Smooth muscle cell (in vitro differentiated cells): ENCODE results near the gene DOC2A. TPM values are rescaled to one million over a fixed set of nuclear protein-coding genes. Genes with fewer than 3 reads are reported as not detected.

Source experiments
- DNase-seq: peaks from one replicate; lab custom pipeline; 2025; ENCODE audit not compliant: unreplicated experiment; lab: John Stamatoyannopoulos, UW
- H2AFZ ChIP-seq: fragments of 200-600 bp; sonication (generic); 2 replicates; pipeline ENCODE4 v1.6.0; 2016; ENCODE audit warnings: antibody characterized with exemption, low read depth, mild to moderate bottlenecking
- H3F3A ChIP-seq: fragments of 200-600 bp; sonication (generic); 2 replicates; pipeline ENCODE4 v1.6.0; 2017; ENCODE audit warnings: antibody characterized with exemption, low read depth
- H3K27ac ChIP-seq: fragments of 200-600 bp; sonication (generic); 2 replicates; pipeline ENCODE4 v1.5.1; 2016; ENCODE audit warnings: low read depth, mild to moderate bottlenecking
- H3K27me3 ChIP-seq: fragments of 200-600 bp; sonication (generic); 2 replicates; pipeline ENCODE4 v1.6.1; 2016; ENCODE audit warnings: low read depth, mild to moderate bottlenecking
- H3K36me3 ChIP-seq: fragments of 200-600 bp; sonication (generic); 2 replicates; pipeline ENCODE4 v1.5.1; 2016; ENCODE audit warnings: low read depth
- H3K4me1 ChIP-seq: fragments of 200-600 bp; sonication (generic); 2 replicates; pipeline ENCODE4 v1.5.1; 2016; ENCODE audit warnings: low read depth
- H3K4me2 ChIP-seq: fragments of 200-600 bp; sonication (generic); 2 replicates; pipeline ENCODE4 v1.6.0; 2016; ENCODE audit warnings: mild to moderate bottlenecking
- H3K4me3 ChIP-seq: fragments of 200-600 bp; sonication (generic); 2 replicates; pipeline ENCODE4 v1.5.1; 2016; ENCODE audit warnings: mild to moderate bottlenecking
- H3K79me2 ChIP-seq: fragments of 200-600 bp; sonication (generic); 2 replicates; pipeline ENCODE4 v1.6.0; 2016; ENCODE audit warnings: low read depth, mild to moderate bottlenecking
- H3K9ac ChIP-seq: fragments of 200-600 bp; sonication (generic); 2 replicates; pipeline ENCODE4 v1.6.0; 2016; ENCODE audit warnings: low read depth
- H3K9me3 ChIP-seq: fragments of 200-600 bp; sonication (generic); replicated peaks from 2 replicates; pipeline ENCODE4 v1.5.1; 2016; ENCODE audit warnings: low read depth
- H4K20me1 ChIP-seq: fragments of 200-600 bp; sonication (generic); 2 replicates; pipeline ENCODE4 v1.6.0; 2016; ENCODE audit warnings: low read depth
- CTCF ChIP-seq: fragments of 200-600 bp; sonication (generic); IDR thresholded peaks from 2 replicates; pipeline ENCODE4 v1.5.1; 2017; ENCODE audit warnings: borderline replicate concordance, mild to moderate bottlenecking, antibody characterized with exemption; ENCODE audit not compliant: insufficient read depth, poor library complexity, severe bottlenecking
- WGBS: methylation state at CpG from one replicate; pipeline ENCODE4 v1.1.7; 2016; ENCODE audit warnings: low lambda C conversion rate; 5-methylcytosine and 5-hydroxymethylcytosine counted together
- polyA plus RNA-seq: library from polyadenylated mRNA; unstranded; fragments of >200 nt; fragmentation: Nextera tagmentation; extraction: Ambion mirVana; gene quantifications from 2 replicates; pipeline ENCODE4 v1.2.1, GENCODE V29; 2016
- total RNA-seq: library from RNA; depleted of rRNA; stranded (reverse); fragments of >200 nt; gene quantifications from 2 replicates; pipeline ENCODE4 v1.2.3, GENCODE V29; 2014

Gene DOC2A
- total and polyA plus RNA-seq, 2 experiments from 2014 or later = 0.09 TPM; not detected in 1

DNA sequence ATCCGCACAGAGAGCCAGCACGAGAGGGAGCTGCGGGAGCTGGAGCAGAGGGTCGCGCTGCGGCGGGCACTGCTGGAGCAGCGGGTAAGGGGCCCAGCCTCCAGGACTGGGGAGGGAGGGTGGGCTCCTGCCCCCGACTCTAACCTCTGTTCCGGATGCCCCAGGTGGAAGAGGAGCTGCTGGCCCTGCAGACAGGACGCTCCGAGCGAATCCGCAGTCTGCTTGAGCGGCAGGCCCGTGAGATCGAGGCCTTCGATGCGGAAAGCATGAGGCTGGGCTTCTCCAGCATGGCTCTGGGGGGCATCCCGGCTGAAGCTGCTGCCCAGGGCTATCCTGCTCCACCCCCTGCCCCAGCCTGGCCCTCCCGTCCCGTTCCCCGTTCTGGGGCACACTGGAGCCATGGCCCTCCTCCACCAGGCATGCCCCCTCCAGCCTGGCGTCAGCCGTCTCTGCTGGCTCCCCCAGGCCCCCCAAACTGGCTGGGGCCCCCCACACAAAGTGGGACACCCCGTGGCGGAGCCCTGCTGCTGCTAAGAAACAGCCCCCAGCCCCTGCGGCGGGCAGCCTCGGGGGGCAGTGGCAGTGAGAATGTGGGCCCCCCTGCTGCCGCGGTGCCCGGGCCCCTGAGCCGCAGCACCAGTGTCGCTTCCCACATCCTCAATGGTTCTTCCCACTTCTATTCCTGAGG, 19.8 kb downstream of the DOC2A start:
- WGBS = 98% methylated on average over 34 of the region's 35 CpGs
- H3K79me2 ChIP-seq = no peaks in the 10 kb centered on the region
- no peaks in the 10 kb centered on the region for H4K20me1 ChIP-seq
- H3K4me2 ChIP-seq = no peak overlapping the region
- TF ChIP-seq CTCF = no peak
- DNase-seq = no peak
- no peak overlapping the region for H3K27ac ChIP-seq
- H3K36me3 ChIP-seq = no peaks in the 10 kb centered on the region
- no peak overlapping the region for H3K4me3 ChIP-seq
- no peaks in the 10 kb centered on the region for H3K9me3 ChIP-seq
- no peaks in the 10 kb centered on the region for H3K27me3 ChIP-seq
- H3K9ac ChIP-seq = no peak overlapping the region
- H3K4me1 ChIP-seq = peaks cover 5% of the 10 kb centered on the region
- H2AFZ ChIP-seq = no peak overlapping the region
- H3F3A ChIP-seq = peaks cover 4% of the 10 kb centered on the region

GRCh38 chr16:29990034-29990433, 20.8 kb downstream of the DOC2A start:
- H3K27ac ChIP-seq = no peak overlapping the region
- no peaks in the 10 kb centered on the region for H3K36me3 ChIP-seq
- no peaks in the 10 kb centered on the region for H3K9me3 ChIP-seq
- 98% methylated on average over 2 of the region's 2 CpGs for WGBS
- H3K27me3 ChIP-seq = no peaks in the 10 kb centered on the region
- H3F3A ChIP-seq = peaks cover 4% of the 10 kb centered on the region
- H3K79me2 ChIP-seq = no peaks in the 10 kb centered on the region
- H3K4me1 ChIP-seq = peaks cover 5% of the 10 kb centered on the region
- H2AFZ ChIP-seq = no peak overlapping the region
- H4K20me1 ChIP-seq = no peaks in the 10 kb centered on the region
- no peak overlapping the region for H3K4me3 ChIP-seq
- H3K4me2 ChIP-seq = no peak overlapping the region
- no peak overlapping the region for H3K9ac ChIP-seq
- no peak for DNase-seq
- TF ChIP-seq CTCF = no peak

- TF ChIP-seq CTCF = no peak
- Histone ChIP-seq H4K20me1 (no peaks in the 10 kb centered on the region), H3K36me3 (no peaks in the 10 kb centered on the region), H2AFZ (no peak overlapping the region), H3K27ac (no peak overlapping the region), H3K4me1 (no peaks in the 10 kb centered on the region), H3K4me3 (no peak overlapping the region), H3K4me2 (no peak overlapping the region), H3K79me2 (no peaks in the 10 kb centered on the region), H3K9me3 (no peaks in the 10 kb centered on the region), H3K9ac (no peak overlapping the region), H3F3A (peaks cover 4% of the 10 kb centered on the region), H3K27me3 (no peaks in the 10 kb centered on the region)
- 94% methylated on average over 23 of the region's 23 CpGs for WGBS
- no peak for DNase-seq
Measured at GRCh38 chr16:29989111-29989858, 21.5 kb downstream of the DOC2A start.
